Trophoblast cell (in vitro differentiated cells and primary cell): ENCODE measurements around the gene YTHDF1.

Experiments
- DNase-seq, 2 donors: peaks; one replicate each; pipeline ENCODE4 v3.0.0-alpha.2; 2016
- H2AFZ ChIP-seq: 2 replicates; pipeline ENCODE4 v1.6.1; 2013; ENCODE audit warnings: low read length, moderate library complexity, mild to moderate bottlenecking; ENCODE audit not compliant: insufficient read depth, poor library complexity
- H2AK5ac ChIP-seq: 2 replicates; pipeline ENCODE4 v1.6.1; 2013; ENCODE audit warnings: mild to moderate bottlenecking, low read length
- H2BK120ac ChIP-seq: 2 replicates; pipeline ENCODE4 v1.6.1; 2013; ENCODE audit warnings: low read length, mild to moderate bottlenecking, moderate library complexity; ENCODE audit not compliant: insufficient read depth, poor library complexity
- H2BK12ac ChIP-seq: 2 replicates; pipeline ENCODE4 v1.6.1; 2013; ENCODE audit warnings: mild to moderate bottlenecking, low read length, moderate library complexity
- H2BK5ac ChIP-seq: 2 replicates; pipeline ENCODE4 v1.6.1; 2013; ENCODE audit warnings: low read length, low read depth, moderate library complexity, mild to moderate bottlenecking; ENCODE audit not compliant: poor library complexity
- H3K14ac ChIP-seq: 2 replicates; pipeline ENCODE4 v1.6.1; 2013; ENCODE audit warnings: mild to moderate bottlenecking, low read length
- H3K18ac ChIP-seq: 2 replicates; pipeline ENCODE4 v1.6.1; 2013; ENCODE audit warnings: mild to moderate bottlenecking, low read length
- H3K23ac ChIP-seq: 2 replicates; pipeline ENCODE4 v1.6.1; 2013; ENCODE audit warnings: low read length
- H3K27ac ChIP-seq: 2 replicates; pipeline ENCODE4 v1.5.1; 2013; ENCODE audit warnings: low read depth, mild to moderate bottlenecking, inconsistent platforms, low read length, moderate library complexity
- H3K27me3 ChIP-seq: 2 replicates; pipeline ENCODE4 v1.6.1; 2013; ENCODE audit warnings: inconsistent platforms, mild to moderate bottlenecking, low read length, moderate library complexity; ENCODE audit not compliant: insufficient read depth
- H3K36me3 ChIP-seq, 2 experiments: 1 replicate in 1 of 2; 2 replicates in 1 of 2; pipeline ENCODE4 v1.6.1; 2013; ENCODE audit warnings: low read length in 2 of 2, mild to moderate bottlenecking in 2 of 2, moderate library complexity in 1 of 2; ENCODE audit not compliant: insufficient read depth in 2 of 2, control insufficient read depth in 1 of 2
- H3K4ac ChIP-seq: 2 replicates; pipeline ENCODE4 v1.6.1; 2013; ENCODE audit warnings: low read depth, mild to moderate bottlenecking, low read length, moderate library complexity
- H3K4me1 ChIP-seq, 2 experiments: 1 replicate in 1 of 2; 2 replicates in 1 of 2; pipeline ENCODE4 v1.6.1; 2013; ENCODE audit warnings: low read length in 2 of 2, mild to moderate bottlenecking in 2 of 2, moderate library complexity in 1 of 2; ENCODE audit not compliant: insufficient read depth in 2 of 2, control insufficient read depth in 1 of 2
- H3K4me2 ChIP-seq: 2 replicates; pipeline ENCODE4 v1.6.1; 2013; ENCODE audit warnings: inconsistent platforms, mild to moderate bottlenecking, low read length, moderate library complexity
- H3K4me3 ChIP-seq: 2 replicates; pipeline ENCODE4 v1.5.1; 2013; ENCODE audit warnings: mild to moderate bottlenecking, low read depth, low read length, inconsistent platforms
- H3K79me1 ChIP-seq: one replicate; pipeline ENCODE4 v1.6.1; 2013; ENCODE audit warnings: low read length
- H3K79me2 ChIP-seq: 2 replicates; pipeline ENCODE4 v1.6.1; 2013; ENCODE audit warnings: low read length, mild to moderate bottlenecking; ENCODE audit not compliant: control insufficient read depth, insufficient read depth, poor library complexity
- H3K9ac ChIP-seq: 2 replicates; pipeline ENCODE4 v1.6.1; 2013; ENCODE audit warnings: mild to moderate bottlenecking, low read length
- H3K9me3 ChIP-seq: 2 replicates; pipeline ENCODE4 v1.6.1; 2013; ENCODE audit warnings: low read depth, mild to moderate bottlenecking, control low read depth, inconsistent platforms, low read length; ENCODE audit not compliant: insufficient read depth
- H4K12ac ChIP-seq: 2 replicates; pipeline ENCODE4 v1.6.1; 2013; ENCODE audit warnings: low read depth, mild to moderate bottlenecking, low read length, moderate library complexity
- H4K8ac ChIP-seq: 2 replicates; pipeline ENCODE4 v1.6.1; 2013; ENCODE audit warnings: low read depth, mild to moderate bottlenecking, low read length, moderate library complexity
- H4K91ac ChIP-seq: one replicate; pipeline ENCODE4 v1.6.1; 2013; ENCODE audit warnings: low read depth, mild to moderate bottlenecking, low read length, moderate library complexity
- WGBS: extraction: QIAGEN DNeasy Blood & Tissue Kit; methylation state at CpG from one replicate; pipeline ENCODE4 v1.1.7; 2013; ENCODE audit warnings: missing lambda C conversion rate; ENCODE audit not compliant: insufficient read length, insufficient coverage; ENCODE audit errors: extremely low coverage; 5-methylcytosine and 5-hydroxymethylcytosine counted together

YTHDF1 gene

GRCh38 chr20:63182425-63182824 lies 33.5 kb downstream of the YTHDF1 start:
- no peak overlapping the region for H3K18ac ChIP-seq
- H3K9me3 ChIP-seq = peaks cover 17% of the 10 kb centered on the region
- no peak overlapping the region for H3K4me2 ChIP-seq
- H3K36me3 ChIP-seq = no peaks in the 10 kb centered on the region
- no peak overlapping the region for H3K23ac ChIP-seq
- no peak overlapping the region for H3K27ac ChIP-seq
- H4K8ac ChIP-seq = no peak overlapping the region
- H3K4ac ChIP-seq = no peak overlapping the region
- no CpG with 5 or more reads among the region's 8 CpGs for whole genome bisulfite sequencing
- no peak overlapping the region for H3K14ac ChIP-seq
- no peaks in the 10 kb centered on the region for H3K79me1 ChIP-seq
- no peak overlapping the region for H2BK12ac ChIP-seq
- no peak overlapping the region for H2AFZ ChIP-seq
- no peak overlapping the region for H4K91ac ChIP-seq
- no peak overlapping the region for H3K9ac ChIP-seq
- H2BK120ac ChIP-seq = no peak overlapping the region
- no peaks in the 10 kb centered on the region for H3K79me2 ChIP-seq
- H4K12ac ChIP-seq = no peak overlapping the region
- H3K4me1 ChIP-seq = peaks cover 5 to 8% of the 10 kb centered on the region in 2 experiments
- no peak overlapping the region for H2BK5ac ChIP-seq
- H2AK5ac ChIP-seq = no peak overlapping the region
- no peak for DNase-seq
- H3K4me3 ChIP-seq = no peak overlapping the region
- peaks cover 24% of the 10 kb centered on the region for H3K27me3 ChIP-seq

DNA sequence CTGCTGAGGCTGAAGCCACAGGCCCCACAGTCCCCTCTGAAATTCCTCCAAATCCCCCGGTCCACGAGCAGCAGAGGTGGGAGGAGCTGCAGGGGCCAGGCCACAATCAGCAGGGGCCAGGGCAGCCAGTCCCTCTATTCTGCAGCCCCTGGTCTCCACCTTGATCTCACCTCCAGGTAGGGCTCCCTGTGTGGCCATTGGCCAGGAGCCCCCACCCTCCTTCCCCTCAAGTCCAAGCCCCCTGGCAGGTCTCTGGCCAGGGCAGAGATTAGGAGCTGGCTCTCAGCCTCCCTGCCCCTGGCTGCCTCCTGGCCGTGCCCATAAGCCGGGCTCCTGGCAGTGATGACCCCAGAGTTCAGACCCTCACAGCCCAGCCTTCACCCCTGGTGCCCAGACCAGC lies 34.7 kb downstream of the YTHDF1 start:
- Histone ChIP-seq H3K79me2 (no peaks in the 10 kb centered on the region), H2AK5ac (no peak overlapping the region), H2BK5ac (no peak overlapping the region), H3K4me3 (no peak overlapping the region), H3K36me3 (no peaks in the 10 kb centered on the region), H4K91ac (no peak overlapping the region), H4K12ac (no peak overlapping the region), H2AFZ (no peak overlapping the region), H3K4me1 (peaks cover 5 to 12% of the 10 kb centered on the region in 2 experiments), H3K79me1 (no peaks in the 10 kb centered on the region), H3K9me3 (peaks cover 22% of the 10 kb centered on the region), H2BK12ac (no peak overlapping the region), H3K4ac (no peak overlapping the region), H2BK120ac (no peak overlapping the region), H3K14ac (no peak overlapping the region), H3K27ac (no peak overlapping the region), H3K9ac (no peak overlapping the region), H4K8ac (no peak overlapping the region), H3K23ac (no peak overlapping the region), H3K4me2 (no peak overlapping the region), H3K18ac (no peak overlapping the region), H3K27me3 (peaks cover 36% of the 10 kb centered on the region)
- no CpG with 5 or more reads among the region's 4 CpGs for WGBS
- no peak for DNase-seq

GRCh38 chr20:63180569-63181185 lies 35.3 kb downstream of the YTHDF1 start:
- Histone ChIP-seq H3K36me3 (no peaks in the 10 kb centered on the region), H3K9me3 (peaks cover 20% of the 10 kb centered on the region), H3K4ac (no peak overlapping the region), H3K9ac (no peak overlapping the region), H3K27ac (no peak overlapping the region), H4K12ac (no peak overlapping the region), H3K14ac (no peak overlapping the region), H3K23ac (no peak overlapping the region), H2AK5ac (no peak overlapping the region), H3K4me2 (no peak overlapping the region), H3K18ac (no peak overlapping the region), H4K91ac (no peak overlapping the region), H2AFZ (no peak overlapping the region), H3K79me2 (no peaks in the 10 kb centered on the region), H2BK120ac (no peak overlapping the region), H3K4me3 (no peak overlapping the region), H3K79me1 (no peaks in the 10 kb centered on the region), H2BK5ac (no peak overlapping the region), H3K4me1 (peaks cover 5 to 12% of the 10 kb centered on the region in 2 experiments), H4K8ac (no peak overlapping the region), H3K27me3 (peaks cover 41% of the 10 kb centered on the region), H2BK12ac (no peak overlapping the region)
- WGBS = no CpG with 5 or more reads among the region's 11 CpGs
- no peak for DNase-seq

GRCh38 chr20:63179687-63180568 lies 36.0 kb downstream of the YTHDF1 start:
- H3K4me3 ChIP-seq = no peak overlapping the region
- H3K9me3 ChIP-seq = peaks cover 12% of the 10 kb centered on the region
- no peak overlapping the region for H3K9ac ChIP-seq
- H2BK12ac ChIP-seq = no peak overlapping the region
- no peak overlapping the region for H3K4me2 ChIP-seq
- no peak overlapping the region for H3K14ac ChIP-seq
- peaks cover 5 to 12% of the 10 kb centered on the region in 2 experiments for H3K4me1 ChIP-seq
- H2BK120ac ChIP-seq = no peak overlapping the region
- no peak overlapping the region for H3K4ac ChIP-seq
- H4K12ac ChIP-seq = no peak overlapping the region
- H3K23ac ChIP-seq = no peak overlapping the region
- H2AK5ac ChIP-seq = no peak overlapping the region
- no CpG with 5 or more reads among the region's 14 CpGs for WGBS
- no peak overlapping the region for H4K8ac ChIP-seq
- no peaks in the 10 kb centered on the region for H3K79me2 ChIP-seq
- no peak overlapping the region for H2AFZ ChIP-seq
- peaks cover 49% of the 10 kb centered on the region for H3K27me3 ChIP-seq
- H3K36me3 ChIP-seq = no peaks in the 10 kb centered on the region
- H3K27ac ChIP-seq = no peak overlapping the region
- H3K79me1 ChIP-seq = no peaks in the 10 kb centered on the region
- no peak overlapping the region for H2BK5ac ChIP-seq
- no peak overlapping the region for H3K18ac ChIP-seq
- DNase-seq = no peak
- H4K91ac ChIP-seq = no peak overlapping the region
